Stimulated activated CD4-positive, alpha-beta T cell treated with anti-CD3 and anti-CD28 coated beads, TNF-alpha, amount 100 ng/mL, for 48 hours (primary cell): ENCODE measurements around the gene CFAP46.

Experiments
- DNase-seq, 3 donors: peaks; one replicate each; pipeline ENCODE4 v3.0.0-alpha.2; 2020; ENCODE audit warnings: low read depth in 3 of 3

The CFAP46 gene

DNA sequence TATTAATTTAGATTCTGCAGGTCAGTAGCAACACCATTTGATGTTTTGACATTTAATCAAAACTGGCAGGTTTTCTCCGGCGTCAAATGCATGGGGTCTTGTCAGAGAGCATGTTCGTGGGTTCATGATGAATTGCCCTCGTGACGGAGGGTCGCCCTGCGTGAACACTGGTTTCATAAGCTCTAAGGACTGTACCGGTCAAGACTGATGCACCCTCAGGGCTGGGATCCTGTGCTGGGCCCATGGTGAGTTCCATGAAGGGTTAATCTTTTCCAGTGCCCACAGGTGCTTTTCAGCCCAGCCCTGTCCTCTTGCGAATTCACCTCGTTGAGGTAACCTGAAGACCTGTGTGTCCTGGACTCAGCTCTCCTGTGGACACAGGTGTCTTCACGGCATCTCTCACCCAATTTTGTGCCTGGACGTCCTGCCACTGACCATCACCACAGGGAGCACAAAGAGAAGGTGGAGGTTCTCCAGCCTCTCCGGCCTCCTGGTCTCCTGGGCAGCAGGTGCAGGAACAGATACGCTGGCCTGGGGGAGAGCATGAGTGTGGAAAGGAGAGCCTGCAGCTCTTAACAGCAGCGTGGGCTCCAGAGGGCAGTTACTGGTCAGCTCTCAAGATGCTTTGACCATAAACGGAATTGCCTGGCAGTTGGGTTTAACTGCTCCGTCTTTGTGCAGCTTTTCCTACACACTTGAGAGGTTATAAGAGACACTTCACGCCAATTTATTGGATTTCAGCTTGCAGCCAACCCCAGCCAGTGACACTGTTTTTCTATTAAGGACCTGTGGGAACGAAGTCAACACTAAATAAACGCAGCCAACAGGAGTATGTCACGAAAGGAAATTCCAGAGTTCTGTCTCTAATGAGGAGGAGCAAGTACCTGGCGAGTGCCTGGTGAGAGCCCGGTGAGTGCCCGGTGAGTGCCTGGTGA is 37.4 kb upstream of the CFAP46 start:
- DNase-seq = no peak

DNA sequence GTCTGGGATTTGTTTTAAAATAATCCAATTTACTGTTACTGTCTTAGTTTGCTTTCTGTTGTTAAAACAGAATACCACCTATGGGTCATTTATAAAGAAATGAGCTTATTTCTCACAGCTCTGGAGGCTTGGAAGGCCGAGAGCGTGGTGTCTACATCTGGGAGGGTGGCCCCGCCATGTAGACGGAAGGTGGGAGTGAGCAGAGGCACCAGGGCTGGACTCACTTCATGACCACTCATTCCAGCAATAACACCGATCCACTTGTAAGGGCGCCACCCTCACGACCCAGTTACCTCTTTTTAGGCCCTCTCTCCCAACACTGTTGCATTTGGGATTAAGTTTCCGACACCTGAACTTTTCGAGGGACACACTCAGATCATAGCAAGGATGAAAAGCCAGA is 36.2 kb upstream of the CFAP46 start:
- DNase-seq = no peak

DNA sequence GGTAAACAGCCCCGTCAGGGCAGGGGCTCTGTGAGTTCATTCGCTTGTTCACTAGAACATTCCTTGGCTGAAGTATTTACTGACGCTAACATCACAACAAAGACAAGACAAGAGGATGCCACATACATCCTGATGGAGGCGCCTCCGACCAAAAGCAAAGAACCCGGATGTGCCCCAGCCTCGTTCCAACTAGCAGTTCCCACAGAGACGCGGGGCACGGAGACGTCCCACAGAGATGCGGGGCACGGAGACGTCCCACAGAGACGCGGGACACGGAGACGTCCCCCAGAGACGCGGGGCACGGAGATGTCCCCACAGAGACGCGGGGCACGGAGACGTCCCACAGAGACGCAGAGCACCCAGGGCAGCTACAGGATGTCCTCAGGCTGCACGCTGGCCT is 35.4 kb upstream of the CFAP46 start:
- DNase-seq = no peak

DNA sequence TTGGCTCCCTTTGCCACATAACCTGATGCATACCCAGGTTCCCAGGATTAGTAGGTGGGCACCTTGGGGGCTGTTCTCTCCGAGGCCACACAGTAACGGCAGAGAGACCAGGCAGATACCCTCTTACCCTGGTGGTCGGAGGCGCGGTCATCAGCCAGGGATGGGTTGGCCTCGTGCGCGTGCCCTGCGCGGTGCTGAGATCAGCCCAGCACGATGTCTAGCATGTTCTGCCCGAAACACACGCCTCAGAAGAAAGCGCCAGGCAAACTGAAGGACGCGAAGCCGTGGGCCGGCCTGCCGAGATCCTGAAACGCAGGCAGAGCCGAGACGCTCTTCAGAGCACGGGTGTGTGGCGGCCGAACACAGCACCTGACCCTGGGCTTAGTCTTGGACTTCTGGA is 34.7 kb upstream of the CFAP46 start:
- DNase-seq = no peak

DNA sequence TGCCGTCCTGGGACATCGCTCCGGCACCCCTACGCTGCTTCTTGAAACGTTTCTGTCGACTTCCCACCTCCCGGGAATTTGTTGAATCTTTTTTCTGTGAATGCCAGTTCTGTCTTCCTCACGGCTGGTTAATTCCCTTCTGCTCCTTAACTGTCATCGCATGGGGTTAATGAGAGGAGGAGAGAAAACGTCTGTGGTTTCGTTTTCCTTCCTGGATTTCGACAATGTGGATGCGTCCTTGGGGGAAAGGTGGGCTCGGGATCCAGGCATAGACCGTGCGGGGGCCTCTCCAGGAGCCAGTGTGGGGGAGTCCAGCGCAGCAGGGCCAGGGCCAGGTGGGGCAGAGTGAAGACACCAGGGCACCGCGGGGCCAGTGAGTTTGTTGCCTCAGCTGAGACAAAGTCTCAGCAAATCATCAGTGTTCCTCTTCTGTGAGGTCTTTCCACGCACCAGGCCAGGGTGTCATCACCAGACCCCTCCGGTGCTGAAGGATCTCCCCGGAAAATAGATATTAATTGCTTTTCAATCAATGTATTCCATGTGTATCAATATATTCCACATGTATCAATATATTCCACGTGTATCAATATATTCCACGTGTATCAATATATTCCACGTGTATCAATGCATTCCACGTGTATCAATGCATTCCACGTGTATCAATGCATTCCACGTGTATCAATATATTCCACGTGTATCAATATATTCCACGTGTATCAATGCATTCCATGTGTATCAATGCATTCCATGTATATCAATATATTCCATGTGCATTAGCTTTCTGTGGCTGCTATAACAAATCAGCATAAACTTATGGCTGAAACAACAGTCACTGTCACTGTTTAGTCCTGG is 33.7 kb upstream of the CFAP46 start:
- no peak for DNase-seq

DNA sequence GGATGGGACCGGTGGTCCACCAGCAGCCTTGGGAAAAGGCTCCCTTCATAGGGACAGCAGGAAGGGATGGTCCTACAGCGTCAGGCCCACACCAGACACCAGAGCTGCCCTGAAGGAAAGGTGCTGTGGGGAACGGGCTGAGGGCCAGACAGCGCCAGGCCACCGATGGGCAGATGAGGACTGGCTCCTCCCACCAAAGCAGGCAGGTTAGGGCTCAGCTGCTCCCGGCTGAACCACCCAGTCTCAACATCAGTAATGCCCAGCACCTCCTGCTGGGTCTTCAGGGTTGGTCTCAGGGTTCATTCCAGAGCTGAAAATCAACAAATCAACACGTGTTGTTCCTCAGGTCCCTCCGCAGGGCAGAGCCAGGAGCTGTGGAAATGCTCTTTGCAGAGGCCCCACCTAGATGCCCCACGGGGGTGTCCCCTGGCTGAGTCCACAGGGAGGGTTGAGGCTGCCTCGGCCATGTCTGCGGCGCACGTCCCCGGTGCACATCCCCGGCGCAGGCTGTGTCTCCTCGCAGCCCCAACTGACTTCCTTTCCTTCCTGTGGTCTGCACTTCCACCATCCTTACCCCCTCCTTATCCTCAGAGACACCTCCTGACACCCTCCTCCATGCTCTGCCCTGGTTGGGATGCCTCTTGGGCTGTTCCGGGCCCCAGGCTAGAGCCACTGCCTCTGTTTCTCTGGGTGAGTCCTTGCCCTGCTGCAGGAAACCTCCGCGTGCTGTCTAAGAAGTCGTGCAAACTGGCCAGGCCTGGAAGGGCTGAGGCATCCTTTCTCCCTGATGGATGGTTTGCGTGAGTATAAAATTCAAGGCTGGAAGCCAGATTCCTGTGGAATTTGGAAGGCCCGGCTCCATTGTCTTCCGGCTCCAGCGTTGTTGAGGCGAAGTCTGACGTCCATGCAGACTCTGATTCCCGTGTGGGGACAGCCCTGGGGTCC is 32.8 kb upstream of the CFAP46 start:
- no peak for DNase-seq

DNA sequence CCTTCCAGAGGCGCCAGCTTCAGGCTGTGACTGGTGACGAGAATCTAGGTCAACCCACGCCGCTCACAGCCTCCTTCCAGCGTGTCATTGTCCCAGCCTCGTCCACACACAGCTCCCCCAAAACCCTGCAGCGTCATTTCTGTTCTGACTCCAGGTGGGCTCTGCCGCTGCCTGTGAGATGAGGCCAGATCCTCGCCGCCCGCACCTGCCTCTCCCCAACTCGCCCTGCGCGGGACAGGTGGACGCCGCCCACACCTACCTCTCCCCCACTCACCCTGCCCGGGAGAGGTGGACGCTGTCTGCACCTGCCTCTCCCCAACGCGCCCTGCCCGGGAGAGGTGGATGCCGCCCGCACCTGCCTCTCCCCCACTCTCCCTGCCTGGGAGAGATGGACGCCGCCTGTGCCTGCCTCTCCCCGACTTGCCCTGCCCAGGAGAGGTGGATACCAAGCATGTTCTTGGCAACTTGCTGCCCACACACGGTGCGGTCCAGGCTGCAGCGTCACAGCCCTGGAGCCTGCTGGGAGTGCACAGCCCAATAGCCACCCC is 32.0 kb upstream of the CFAP46 start:
- DNase-seq = no peak

DNA sequence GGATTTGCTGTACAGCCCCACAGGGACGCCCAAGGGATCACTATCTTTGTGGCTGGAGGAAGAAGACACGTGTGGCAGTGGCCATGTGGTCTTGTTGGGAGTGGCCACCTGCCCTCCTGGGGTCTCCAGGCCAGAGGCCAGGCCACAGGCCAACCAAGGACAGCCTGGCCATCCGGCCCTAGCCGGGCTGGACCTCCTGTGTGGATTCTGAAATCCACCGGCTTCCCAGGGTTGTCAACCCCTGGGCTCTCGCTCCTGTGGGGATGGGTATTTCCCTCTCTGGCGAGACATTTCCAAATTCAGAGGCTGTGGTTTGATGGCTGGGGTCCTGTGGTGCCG is 31.5 kb upstream of the CFAP46 start:
- DNase-seq = no peak

DNA sequence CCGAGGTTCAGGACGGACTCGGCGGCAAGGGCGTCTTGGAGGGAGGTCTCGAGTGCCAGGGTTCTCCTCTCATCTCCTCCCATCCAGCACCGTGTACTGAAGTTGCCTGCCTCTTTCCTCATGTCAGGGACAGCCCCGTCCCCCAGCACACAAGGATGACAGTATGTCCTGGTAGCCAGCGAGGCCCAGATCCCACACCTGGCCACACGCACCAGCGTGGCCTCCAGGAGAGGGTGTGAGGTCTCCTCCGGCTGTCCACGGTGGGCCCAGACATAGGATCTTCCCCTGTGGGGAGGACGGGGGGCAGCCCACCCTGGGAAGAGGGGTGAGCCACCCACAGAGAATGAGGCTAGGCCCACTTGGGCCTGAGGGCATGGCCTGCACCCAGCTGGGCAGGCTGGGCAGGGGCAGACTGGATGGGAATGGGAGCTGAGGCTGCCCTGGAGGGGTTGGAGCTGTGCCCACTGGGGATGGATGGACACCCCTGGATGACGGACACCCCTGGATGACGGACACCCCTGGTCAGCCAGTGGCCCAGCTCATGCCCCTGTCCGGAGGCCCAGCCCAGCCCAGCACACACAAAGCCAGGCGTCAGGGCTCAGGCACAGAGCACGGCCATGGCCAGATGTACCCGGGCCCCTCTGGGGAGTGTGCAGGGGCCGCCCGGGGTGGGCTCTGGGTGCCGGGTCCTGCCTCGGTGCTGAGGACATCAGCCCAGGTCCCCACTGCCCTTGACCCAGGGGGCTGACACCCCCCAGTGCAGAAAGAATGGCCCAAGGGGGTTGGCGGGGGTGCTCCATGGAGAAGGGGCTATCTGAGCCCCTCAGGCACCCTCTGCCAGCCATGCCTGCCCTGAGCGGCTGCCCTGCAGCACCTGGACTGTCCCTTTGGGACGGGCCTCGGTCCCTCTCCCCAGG is 30.9 kb upstream of the CFAP46 start:
- no peak for DNase-seq

DNA sequence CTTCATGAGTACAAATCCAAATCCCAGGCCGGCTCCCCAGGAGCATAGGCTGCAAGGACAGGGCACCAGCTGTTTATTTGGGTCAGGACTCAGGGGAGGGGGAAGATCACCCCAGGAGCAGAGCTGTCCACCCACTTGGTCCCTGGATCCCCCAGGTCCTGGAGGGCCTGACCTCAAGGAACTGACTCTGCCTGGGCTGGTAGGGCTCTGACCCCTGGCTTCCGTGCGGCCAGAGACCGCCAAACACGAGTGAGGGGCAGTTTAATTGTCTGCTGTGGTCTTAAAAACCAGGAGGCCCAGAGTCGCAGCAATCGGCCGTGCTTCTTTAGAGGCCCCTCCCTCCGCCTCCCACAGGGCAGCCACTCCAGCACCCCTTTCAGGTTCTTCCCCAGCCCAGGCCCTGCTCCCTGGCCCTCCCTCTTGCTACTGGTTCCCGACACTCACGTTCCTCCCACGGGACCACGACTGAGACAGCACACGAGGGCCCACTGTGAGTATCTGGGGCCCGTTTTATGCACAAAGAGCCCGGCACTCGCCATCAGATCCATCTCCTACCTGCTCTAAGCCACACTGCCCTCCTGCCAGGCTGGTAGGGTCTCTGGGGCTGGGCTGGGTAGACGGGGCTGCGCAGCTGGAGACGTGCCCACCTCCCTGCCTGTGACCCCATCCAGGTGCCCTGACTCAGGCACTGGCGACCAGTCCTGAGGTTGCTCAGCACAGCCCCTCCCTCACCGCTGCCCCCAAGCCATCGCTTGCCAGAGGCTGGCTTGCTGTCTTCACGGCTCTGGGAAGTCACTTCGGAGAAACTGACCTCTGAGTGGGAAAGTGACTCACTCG is 30.0 kb upstream of the CFAP46 start:
- DNase-seq = no peak

DNA sequence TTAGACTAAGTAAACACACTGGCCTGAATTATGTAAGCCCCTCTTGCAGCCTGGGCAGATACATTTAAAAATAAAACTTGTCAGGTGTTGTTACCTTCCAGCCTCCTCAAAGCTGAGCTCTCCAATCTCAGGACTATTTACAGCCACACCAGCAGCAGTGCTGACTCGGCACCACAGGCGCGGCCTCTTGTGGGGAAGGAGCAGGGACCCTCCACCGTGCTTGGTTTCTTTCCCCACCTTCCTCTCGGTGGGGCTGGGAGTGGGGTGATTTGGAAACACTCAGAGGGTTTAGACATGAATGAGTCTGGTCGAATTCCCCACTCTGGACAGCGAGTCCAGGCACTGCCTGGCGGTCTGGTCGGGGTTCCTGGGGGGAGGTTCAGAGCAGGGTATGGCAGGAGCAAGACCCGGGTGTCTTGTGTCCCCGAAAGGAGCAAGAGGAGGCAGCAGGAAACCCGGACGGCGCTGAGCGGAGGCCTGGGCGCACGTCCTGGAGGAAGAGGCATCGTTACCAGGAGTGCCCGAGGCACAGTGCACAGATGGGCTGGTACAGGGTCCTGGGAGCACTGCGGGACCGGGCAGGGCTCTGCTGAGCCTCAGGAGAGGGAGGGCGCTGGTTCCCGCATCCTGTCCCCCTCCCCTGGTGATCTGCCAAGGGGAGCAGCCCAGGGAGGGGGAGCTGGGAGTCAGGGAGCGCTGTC is 29.2 kb upstream of the CFAP46 start:
- no peak for DNase-seq

DNA sequence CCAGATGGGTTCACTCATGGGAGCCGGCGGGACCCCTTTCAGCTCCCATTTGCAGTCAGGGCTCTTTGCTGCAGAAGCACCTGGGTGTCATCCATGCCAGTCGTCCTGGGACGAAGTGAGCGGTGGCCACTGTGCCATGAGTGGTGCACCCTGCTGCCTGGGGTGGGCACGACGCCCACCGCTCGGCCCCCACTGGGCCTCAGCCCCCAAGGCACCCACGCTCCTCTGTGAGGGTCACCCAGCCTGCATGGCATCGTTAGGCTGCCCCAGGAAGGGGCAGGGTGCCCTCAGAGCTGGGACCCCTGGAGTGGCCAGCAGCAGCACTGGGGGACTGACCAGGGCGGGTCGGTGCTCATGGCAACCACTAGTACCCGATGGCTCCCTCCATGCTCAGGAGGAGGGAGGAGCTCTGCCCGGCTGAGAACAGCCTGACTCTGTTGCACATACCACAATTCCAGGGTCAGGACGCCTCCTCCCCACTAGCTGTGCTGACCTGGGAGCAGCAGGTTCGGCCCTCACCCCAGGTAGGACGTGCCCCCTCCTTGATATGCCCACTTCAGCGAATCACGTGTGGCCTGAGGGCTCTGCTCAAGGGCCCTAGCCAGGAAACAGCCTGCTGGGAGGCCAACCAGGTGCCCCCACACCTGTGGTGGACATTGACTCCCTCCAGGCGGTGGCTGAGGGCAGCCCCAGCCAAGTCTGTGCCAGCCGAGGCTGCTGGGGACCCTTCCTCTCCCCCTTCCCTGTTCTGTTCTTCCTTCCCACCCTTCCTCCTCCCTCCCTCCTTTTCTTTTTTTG is 28.5 kb upstream of the CFAP46 start:
- DNase-seq = no peak

DNA sequence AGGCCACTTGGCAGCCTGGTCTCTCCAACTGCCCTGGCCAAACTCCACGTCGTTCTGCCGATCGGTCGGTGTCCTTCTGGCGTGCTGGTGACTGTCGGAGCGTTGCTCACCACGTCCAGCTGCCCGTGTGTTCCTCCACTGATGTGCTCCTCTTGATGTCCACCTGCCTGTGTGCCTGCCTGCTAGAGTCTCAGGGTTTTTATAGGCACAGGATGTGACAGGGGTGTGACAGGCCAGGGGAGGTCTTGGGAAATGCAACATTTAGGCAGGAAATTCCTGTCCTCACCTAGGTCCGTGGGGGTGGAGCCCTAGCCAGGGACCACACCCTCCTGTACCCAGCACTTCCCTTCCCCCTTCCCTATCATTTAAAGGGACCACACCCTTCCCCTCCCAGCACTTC is 25.2 kb upstream of the CFAP46 start:
- no peak for DNase-seq

DNA sequence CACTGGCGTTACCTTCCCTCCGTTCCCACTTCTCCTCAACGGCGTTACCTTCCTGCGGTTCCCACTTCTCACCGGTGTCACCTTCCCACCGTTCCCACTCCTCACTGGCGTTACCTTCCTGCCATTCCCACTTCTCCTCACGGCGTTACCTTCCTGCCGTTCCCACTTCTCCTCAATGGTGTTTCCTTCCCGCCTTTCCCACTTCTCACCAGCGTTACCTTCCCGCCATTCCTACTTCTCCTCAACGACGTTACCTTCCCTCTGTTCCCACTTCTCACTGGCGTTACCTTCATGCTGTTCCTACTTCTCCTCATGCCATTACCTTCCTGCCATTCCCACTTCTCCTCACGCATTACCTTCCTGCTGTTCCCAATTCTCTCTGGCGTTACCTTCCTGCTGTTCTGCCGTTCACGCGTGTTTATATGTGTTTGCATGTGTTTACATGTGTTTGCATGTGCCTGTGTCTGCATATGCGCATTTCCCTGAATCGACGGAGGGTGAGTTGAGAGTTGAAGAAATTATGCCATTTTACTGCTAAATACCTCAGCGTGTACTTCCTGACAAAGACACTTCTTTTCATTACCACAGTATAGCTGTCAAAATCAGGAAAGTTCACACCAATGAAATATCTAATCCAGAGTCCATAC is 23.2 kb upstream of the CFAP46 start:
- no peak for DNase-seq

DNA sequence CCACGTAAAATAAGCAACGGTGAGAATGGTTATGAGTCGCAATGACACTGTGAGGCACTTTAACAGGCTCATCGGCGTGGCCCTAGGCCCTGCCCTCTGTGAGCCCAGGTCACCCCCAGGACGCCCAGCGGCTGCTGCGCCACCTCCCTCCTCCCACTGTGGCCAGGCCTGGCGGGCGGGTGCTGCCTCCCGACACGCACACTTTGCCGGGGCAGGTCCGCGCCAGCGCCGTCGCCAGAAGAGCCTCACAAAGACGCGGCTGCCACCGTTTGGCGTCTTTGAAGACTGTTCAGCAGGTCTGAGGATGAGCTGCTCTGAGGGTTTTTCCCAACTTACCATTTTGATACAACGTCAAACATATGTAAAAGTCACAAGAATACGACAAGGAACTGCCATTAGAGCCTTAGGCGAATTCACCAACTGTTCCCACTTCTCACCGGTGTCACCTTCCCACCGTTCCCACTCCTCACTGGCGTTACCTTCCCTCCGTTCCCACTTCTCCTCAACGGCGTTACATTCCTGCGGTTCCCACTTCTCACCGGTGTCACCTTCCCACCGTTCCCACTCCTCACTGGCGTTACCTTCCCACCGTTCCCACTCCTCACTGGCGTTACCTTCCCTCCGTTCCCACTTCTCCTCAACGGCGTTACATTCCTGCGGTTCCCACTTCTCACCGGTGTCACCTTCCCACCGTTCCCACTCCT is 22.5 kb upstream of the CFAP46 start:
- peak in 1 of 3 donors; percentile 9 for DNase-seq

DNA sequence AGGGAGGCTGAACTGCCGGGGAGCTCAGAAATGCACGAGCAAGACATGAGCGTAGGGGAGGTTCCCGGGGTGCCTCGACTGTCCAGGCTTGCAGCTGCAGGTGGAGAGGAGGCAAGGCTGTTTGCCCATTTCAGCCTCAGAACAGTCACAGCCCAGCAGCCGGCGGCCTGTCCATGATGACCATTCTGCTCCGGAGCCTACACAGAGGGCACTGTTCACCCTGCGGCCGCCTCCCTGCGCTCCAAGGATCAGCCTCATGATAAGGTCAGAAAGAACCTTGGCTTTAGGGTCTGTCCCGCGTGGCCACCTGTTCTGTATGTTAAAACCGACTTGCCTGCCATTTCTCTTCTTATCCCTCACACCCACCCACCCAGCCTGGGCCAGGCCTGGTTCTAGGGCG is 21.9 kb upstream of the CFAP46 start:
- no peak for DNase-seq

DNA sequence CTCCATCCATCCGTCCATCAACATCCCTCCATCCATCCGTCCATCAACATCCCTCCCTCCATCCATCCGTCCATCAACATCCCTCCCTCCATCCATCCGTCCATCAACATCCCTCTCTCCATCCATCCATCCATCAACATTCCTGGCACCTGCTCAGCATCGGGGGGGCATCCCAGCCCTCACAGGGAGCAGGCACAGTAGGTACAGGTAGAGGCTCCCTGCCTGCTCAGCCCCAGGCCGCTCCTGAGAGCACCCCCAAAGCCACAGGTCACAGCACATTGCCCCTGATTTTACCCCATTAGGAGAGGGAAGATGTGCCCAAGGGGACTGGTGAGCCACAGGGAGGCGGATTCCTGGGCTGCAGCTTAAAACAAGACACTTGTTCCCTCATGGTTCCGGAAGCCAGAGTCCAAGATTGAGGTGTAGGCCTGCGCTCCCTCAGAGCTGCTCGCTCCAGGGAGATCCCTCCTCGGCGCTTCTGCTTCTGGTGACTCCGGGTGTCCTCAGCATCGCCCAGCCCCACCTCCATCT is 21.1 kb upstream of the CFAP46 start:
- DNase-seq = no peak
